Posterior vena cava (tissue), 2 donors: ENCODE measurements around the gene FNDC1. TPM values are rescaled to one million over a fixed set of nuclear protein-coding genes. Genes with fewer than 3 reads are reported as not detected.
"Not testable (repeated sequence)": the region's sequence is repeated elsewhere in the genome, so short reads cannot be mapped to it uniquely, and the experiment has no call there.

Source experiments
- DNase-seq: peaks from one replicate; pipeline ENCODE4 v3.0.0-alpha.2; 2020; ENCODE audit warnings: low spot score
- intact Hi-C, 2 donors: fragments of 100-400 bp; cut with DNase I; formaldehyde crosslinking; loops; one replicate each; pipeline versions ENCODE4 v1.14.1 to v1.14.2; 2022 to 2023
- total RNA-seq, 2 donors: library from RNA; stranded (reverse); fragmentation: NEBNext Ultra II Directional; extraction: Animal tissue kit (Norgen Biotek cat#: 25700); gene quantifications; one replicate each; pipeline ENCODE4 v1.2.1, GENCODE V29; 2021
- donor health status: DM: yes; HTN: yes; CAD: no.
- donor health status: DM: yes; HTN: yes; CAD: no.

The FNDC1 gene
- total RNA-seq, 2 donors from 2014 or later, result 2.8 to 5.1 TPM

- DNase-seq, result no peak
- intact Hi-C loops, result no loop called here
Observed at GRCh38 chr6:159234102-159234553, 64.9 kb downstream of the FNDC1 start.

DNA sequence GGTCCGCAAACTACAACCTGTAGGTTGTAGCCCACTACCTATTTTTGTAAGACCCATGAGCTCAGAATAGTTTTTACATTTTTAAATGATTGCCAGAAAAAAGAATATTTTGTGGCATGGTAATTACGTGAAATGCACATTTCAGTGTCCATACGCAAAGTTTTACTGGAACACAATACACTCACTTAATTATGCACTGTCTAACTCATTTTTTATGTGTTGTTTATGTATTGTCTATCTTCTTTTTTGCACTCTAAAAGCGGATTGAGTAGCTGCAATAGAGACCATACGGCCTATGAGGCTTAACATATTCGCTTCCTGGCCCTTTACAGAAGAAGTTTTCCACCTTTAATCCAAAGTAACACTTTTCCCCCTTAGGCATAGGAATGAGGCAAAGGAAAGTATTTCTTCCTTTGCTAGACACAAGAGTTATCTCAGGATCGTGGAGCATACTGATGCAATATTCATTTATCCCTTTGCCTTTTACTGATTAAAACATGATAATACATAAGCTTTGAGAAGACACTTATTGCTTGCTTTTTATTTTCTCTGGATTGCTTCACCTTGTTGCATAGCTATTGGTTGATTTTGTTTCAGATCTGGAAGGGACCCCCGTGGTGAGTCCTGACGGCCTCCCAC lies 69.8 kb downstream of the FNDC1 start:
- no peak for DNase-seq
- intact Hi-C loops, result no loop called here

- no peak for DNase-seq
- intact Hi-C loops, result no loop called here
Observed at GRCh38 chr6:159249128-159249527, 79.9 kb downstream of the FNDC1 start.

DNA sequence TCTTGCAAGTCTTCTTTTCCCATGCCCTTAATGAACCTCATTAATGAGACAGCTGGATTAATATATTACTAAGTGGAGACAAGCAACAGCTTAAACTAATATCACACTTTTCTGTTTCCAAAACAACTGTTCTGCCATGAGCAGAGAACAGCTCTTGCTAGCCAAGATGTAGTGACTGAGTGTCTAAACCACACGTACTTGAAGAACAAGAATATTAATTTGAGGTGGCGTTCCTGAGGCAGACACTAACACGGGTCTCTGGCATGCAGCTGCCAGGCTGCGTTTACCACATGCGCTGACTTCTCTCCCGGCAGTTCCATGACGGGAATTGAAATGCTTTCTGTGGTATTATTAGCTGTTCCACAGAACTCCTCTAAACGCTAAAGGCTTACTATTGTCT lies 80.6 kb downstream of the FNDC1 start:
- intact Hi-C loops, result no loop called here
- no peak for DNase-seq

- intact Hi-C loops, result no loop called here
- no peak for DNase-seq
Observed at GRCh38 chr6:159250633-159251032, 81.4 kb downstream of the FNDC1 start.

DNA sequence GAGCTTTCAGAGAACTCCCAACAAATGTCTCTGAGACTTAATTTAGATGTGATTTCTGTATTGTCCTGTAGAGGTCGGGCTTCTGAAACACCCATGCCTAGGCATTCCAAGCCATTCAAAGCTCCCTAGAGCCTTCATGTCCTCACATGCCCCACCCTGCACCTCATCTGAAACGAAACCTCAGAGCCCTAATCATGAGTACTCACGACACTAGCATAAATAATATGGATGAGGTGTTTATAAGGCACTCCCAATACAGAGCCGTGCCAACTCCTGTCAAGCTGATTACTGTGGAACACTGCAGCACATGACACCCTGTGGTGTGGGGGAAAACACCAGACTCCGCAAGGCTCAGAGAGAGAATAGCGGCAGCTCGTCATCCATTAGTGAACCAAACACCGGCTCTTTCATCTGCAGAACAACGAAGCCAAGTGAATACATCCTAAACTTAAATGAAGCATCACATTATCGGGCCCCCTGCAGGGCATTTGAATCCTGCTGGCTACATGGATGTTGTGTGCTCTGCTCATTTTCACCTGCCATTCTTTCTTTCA lies 83.8 kb downstream of the FNDC1 start:
- no peak for DNase-seq
- intact Hi-C loops, result no loop called here

DNA sequence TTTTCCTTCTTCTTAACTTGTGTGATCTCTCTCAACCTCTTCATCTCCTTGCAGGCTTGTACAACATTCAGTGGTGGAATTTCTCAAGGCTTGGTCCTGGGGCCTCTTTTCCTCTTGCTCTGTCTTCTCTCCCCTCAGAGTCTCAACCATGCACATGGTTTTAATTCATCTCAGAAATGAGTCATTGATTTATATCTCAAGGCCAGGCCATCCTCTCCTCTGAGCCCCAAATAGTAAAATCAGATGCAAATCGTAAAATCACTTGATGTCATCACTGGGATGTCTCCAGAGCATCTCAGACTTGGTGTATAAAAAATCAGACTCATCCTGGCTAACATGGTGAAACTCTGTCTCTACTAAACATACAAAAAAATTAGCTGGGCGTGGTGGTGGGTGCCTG lies 85.0 kb downstream of the FNDC1 start:
- intact Hi-C loops, result no loop called here
- DNase-seq, result no peak

GRCh38 chr6:159255434-159255951 lies 86.3 kb downstream of the FNDC1 start:
- intact Hi-C loops, result no loop called here
- DNase-seq, result no peak

DNA sequence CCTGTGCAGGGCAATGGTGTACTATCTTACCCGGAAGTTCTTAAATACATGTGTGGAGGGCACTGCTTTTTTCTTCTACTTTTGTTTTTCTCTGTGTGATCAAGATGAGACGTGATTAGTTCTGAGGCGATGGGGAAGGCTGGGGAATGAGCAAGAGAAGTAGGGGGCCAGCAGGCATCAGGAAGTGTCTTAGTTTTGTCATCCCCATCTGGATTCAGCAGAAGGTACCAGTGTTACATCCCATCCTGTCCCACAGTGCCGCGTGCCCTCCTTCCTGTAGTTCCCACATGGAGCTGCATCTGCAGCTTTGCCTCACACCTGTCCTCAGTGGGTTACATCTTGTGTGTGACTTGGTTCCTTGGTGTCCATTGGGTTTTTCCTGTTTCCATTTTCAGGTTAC lies 86.9 kb downstream of the FNDC1 start:
- no peak for DNase-seq
- intact Hi-C loops, result no loop called here

GRCh38 chr6:159257846-159258245 lies 88.6 kb downstream of the FNDC1 start:
- intact Hi-C loops, result no loop called here
- DNase-seq, result no peak

DNA sequence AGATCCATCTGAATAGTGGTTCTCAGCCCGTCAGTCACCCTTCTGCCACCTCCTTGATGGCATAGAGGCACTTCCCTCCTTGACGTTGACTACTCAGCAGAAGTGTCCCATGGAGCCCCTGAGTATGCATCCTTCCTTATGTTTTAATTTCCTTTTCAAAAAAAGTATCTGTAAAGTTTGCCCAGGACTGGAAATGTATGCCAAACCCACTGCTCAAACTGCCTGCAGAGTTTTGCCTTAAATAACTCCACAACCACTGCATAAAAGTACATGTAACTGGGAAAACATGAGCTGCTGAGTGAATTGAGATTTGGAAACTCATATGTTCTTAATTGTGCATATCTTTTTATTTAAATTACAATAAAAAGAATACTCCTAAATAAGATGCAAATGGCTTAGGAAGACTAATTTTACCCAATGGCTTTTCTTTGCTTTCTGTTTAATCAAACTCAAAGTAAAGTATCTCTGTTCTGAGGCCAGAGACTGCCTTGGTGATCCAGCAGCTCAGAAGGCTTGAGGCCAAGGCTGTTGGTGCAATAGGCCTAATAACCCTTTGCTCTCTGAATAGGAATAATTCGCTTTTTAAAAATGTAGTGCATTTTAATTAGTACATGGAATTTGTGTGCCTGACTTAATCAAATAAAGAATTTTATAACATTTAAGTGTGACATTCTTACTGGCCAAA lies 90.4 kb downstream of the FNDC1 start:
- intact Hi-C loops, result no loop called here
- DNase-seq, result no peak

- intact Hi-C loops, result no loop called here
- no peak for DNase-seq
Observed at GRCh38 chr6:159260208-159260607, 91.0 kb downstream of the FNDC1 start.

DNA sequence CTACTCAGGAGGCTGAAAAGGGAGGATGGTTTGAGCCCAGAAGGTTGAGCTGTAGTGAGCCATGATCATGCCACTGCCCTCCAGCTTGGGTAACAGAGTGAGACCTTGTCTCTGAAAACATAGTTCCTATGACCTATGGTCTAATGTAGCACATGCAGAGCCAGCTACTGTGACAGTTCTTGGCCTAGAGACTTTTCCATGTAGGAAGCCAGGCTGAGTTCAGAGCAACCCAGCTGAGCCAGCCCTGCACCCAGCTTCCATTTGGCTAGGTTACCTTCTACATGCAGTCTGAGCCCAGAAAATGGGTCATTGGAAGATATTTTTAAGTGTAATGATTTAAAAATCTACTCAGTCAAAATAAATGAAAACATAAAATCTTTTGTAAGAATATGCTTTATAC lies 92.8 kb downstream of the FNDC1 start:
- intact Hi-C loops, result no loop called here
- DNase-seq, result no peak

- no peak for DNase-seq
- intact Hi-C loops, result no loop called here
Observed at GRCh38 chr6:159262586-159262985, 93.4 kb downstream of the FNDC1 start.

- DNase-seq, result no peak
- intact Hi-C loops, result no loop called here
Observed at GRCh38 chr6:159267165-159267564, 98.0 kb downstream of the FNDC1 start.

- intact Hi-C loops, result no loop called here
- DNase-seq, result no peak
Observed at GRCh38 chr6:159268511-159268910, 99.3 kb downstream of the FNDC1 start.

DNA sequence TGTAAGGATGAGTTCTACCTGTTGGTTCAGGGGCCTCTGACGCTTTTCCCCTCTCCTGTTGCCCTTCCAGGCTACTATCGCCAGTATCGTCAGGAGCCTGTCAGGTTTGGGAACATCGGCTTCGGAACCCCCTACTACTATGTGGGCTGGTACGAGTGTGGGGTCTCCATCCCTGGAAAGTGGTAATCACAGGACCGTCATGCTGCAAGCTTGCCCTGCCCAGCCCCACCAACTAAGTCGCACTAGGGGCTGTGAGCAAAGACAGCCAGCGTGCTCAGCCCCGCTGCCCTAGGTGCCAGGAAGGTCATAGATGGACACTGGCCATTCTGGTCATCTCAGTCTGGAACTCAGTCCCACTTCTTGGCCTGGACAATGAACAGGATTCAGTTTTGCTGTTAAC lies 102.1 kb downstream of the FNDC1 start:
- no peak for DNase-seq
- intact Hi-C loops, result no loop called here

DNA sequence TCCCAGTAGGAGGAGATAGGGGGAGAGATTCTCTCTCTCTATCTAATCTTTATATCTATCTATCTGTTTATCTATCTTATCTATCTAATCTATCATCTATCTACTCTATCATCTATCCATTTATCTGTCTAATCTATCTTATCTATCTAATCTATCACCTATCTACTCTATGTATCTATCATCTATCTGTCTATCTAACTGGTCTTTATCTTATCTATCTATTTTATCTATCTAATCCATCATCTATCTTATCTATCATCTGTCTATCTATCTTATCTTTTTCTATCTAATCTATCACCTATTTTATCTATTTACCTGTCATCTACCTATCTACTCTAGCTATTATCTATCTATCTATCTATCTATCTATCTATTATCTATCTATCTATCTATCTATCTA lies 109.4 kb downstream of the FNDC1 start:
- DNase-seq, result no peak
- intact Hi-C loops, result no loop called here

- DNase-seq, result no peak
- intact Hi-C loops, result no loop called here
Observed at GRCh38 chr6:159279790-159280277, 110.6 kb downstream of the FNDC1 start.

DNA sequence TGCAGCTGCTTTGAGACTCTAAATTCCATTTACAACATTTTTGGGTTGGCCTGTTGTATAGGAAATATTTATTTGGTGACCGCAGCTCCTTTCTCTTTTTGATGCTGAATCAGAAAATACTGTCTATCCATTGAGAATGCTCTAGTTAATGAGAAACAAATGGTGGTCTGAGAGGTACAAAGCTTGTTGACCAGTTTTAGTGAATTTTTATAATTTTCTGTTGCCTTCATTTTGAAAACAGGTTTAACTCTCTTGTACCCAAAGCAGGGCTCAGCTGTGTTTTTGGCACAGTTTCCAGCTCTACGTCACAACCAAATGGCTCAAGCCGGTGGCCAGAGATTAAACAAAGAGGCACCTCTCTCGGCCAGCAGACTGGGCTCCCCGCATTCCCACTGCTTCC lies 113.2 kb downstream of the FNDC1 start:
- intact Hi-C loops, result no loop called here
- no peak for DNase-seq

- intact Hi-C loops, DNase-seq: not testable (repeated sequence)
Observed at GRCh38 chr6:159284661-159285060, 115.5 kb downstream of the FNDC1 start.
